HG03378 (cell line): ENCODE measurements around the gene AGPS.

ENCODE experiments used
- ATAC-seq: cut with Tn5 transposase; IDR thresholded peaks from one replicate; pipeline ENCODE4 v1.9.1; 2021; ENCODE audit warnings: mild to moderate bottlenecking, moderate library complexity; ENCODE audit not compliant: unreplicated experiment

The AGPS gene

GRCh38 chr2:177520324-177520723, 127.8 kb downstream of the AGPS start:
- no peak for ATAC-seq

- ATAC-seq, result no peak
Measured at GRCh38 chr2:177523781-177524180, 131.2 kb downstream of the AGPS start.

GRCh38 chr2:177525351-177525924, 132.9 kb downstream of the AGPS start:
- no peak for ATAC-seq

- ATAC-seq, result no peak
Measured at GRCh38 chr2:177528351-177528933, 135.9 kb downstream of the AGPS start.

GRCh38 chr2:177529166-177529565, 136.6 kb downstream of the AGPS start:
- ATAC-seq, result no peak

GRCh38 chr2:177530561-177530960, 138.0 kb downstream of the AGPS start:
- ATAC-seq, result no peak

GRCh38 chr2:177531706-177532105, 139.1 kb downstream of the AGPS start:
- no peak for ATAC-seq

GRCh38 chr2:177532567-177532966, 140.0 kb downstream of the AGPS start:
- no peak for ATAC-seq

- no peak for ATAC-seq
Measured at GRCh38 chr2:177533253-177533652, 140.7 kb downstream of the AGPS start.

- no peak for ATAC-seq
Measured at GRCh38 chr2:177535000-177535399, 142.4 kb downstream of the AGPS start.

GRCh38 chr2:177535958-177536504, 143.5 kb downstream of the AGPS start:
- ATAC-seq, result no peak

- ATAC-seq, result no peak
Measured at GRCh38 chr2:177537213-177537612, 144.6 kb downstream of the AGPS start.

- ATAC-seq, result no peak
Measured at GRCh38 chr2:177537636-177538035, 145.1 kb downstream of the AGPS start.

- no peak for ATAC-seq
Measured at GRCh38 chr2:177538323-177538722, 145.8 kb downstream of the AGPS start.

GRCh38 chr2:177540283-177540682, 147.7 kb downstream of the AGPS start:
- ATAC-seq, result no peak

- ATAC-seq, result no peak
Measured at GRCh38 chr2:177541258-177541991, 148.9 kb downstream of the AGPS start.

- ATAC-seq, result no peak
Measured at GRCh38 chr2:177542396-177542795, 149.8 kb downstream of the AGPS start.

GRCh38 chr2:177543007-177543760, 150.6 kb downstream of the AGPS start:
- ATAC-seq, result no peak

- ATAC-seq, result no peak
Measured at GRCh38 chr2:177545143-177545542, 152.6 kb downstream of the AGPS start.

- no peak for ATAC-seq
Measured at GRCh38 chr2:177545981-177546585, 153.5 kb downstream of the AGPS start.

- peak; percentile 93 for ATAC-seq
Measured at GRCh38 chr2:177547122-177547521, 154.5 kb downstream of the AGPS start.
